Endodermal cell (in vitro differentiated cells): Measurements from ENCODE around the gene TLE4. TPM values are rescaled to one million over a fixed set of nuclear protein-coding genes. Genes with fewer than 3 reads are reported as not detected.

Source experiments
- DNase-seq: peaks from one replicate; pipeline ENCODE4 v3.0.0-alpha.2; 2017
- H3K27ac ChIP-seq: 2 replicates; pipeline ENCODE4 v1.5.1; 2013; ENCODE audit warnings: mild to moderate bottlenecking, low read depth, low read length, moderate library complexity
- H3K27me3 ChIP-seq: 2 replicates; pipeline ENCODE4 v1.6.1; 2013; ENCODE audit warnings: mild to moderate bottlenecking, low read length, moderate library complexity; ENCODE audit not compliant: insufficient read depth, control insufficient read depth, poor library complexity, severe bottlenecking
- H3K36me3 ChIP-seq: 2 replicates; pipeline ENCODE4 v1.7.0; 2013; ENCODE audit warnings: mild to moderate bottlenecking, low read length, moderate library complexity; ENCODE audit not compliant: control insufficient read depth, insufficient read depth
- H3K4me1 ChIP-seq: one replicate; pipeline ENCODE4 v1.7.0; 2013; ENCODE audit warnings: low read length; ENCODE audit not compliant: control insufficient read depth, insufficient read depth
- H3K4me3 ChIP-seq: 2 replicates; pipeline ENCODE4 v1.5.1; 2013; ENCODE audit warnings: mild to moderate bottlenecking, low read length, moderate library complexity
- H3K9ac ChIP-seq: 2 replicates; pipeline ENCODE4 v1.6.1; 2013; ENCODE audit warnings: mild to moderate bottlenecking, low read length, moderate library complexity; ENCODE audit not compliant: poor library complexity, severe bottlenecking; ENCODE audit errors: extremely low read depth
- H3K9me3 ChIP-seq: 2 replicates; pipeline ENCODE4 v1.6.1; 2013; ENCODE audit warnings: mild to moderate bottlenecking, low read length, moderate library complexity; ENCODE audit not compliant: control insufficient read depth
- H3K27ac Mint-ChIP-seq: 2 replicates; pipeline ENCODE4 v1.8.0; 2020; ENCODE audit warnings: mixed read lengths
- H3K27me3 Mint-ChIP-seq: 2 replicates; pipeline ENCODE4 v1.8.0; 2021; ENCODE audit warnings: mild to moderate bottlenecking, mixed read lengths; ENCODE audit not compliant: insufficient read depth
- H3K36me3 Mint-ChIP-seq: 2 replicates; pipeline ENCODE4 v1.8.0; 2020; ENCODE audit warnings: low read depth, mixed read lengths
- H3K4me1 Mint-ChIP-seq: 2 replicates; pipeline ENCODE4 v1.8.0; 2020; ENCODE audit warnings: mixed read lengths
- H3K4me3 Mint-ChIP-seq: 2 replicates; pipeline ENCODE4 v1.8.0; 2020; ENCODE audit warnings: mild to moderate bottlenecking, moderate library complexity, mixed read lengths
- H3K9me3 Mint-ChIP-seq: 2 replicates; pipeline ENCODE4 v1.8.0; 2020; ENCODE audit warnings: mild to moderate bottlenecking, mixed read lengths
- CTCF ChIP-seq: fragments of 200-600 bp; sonication (generic); conservative IDR thresholded peaks from 2 replicates; pipeline ENCODE4 v1.5.0; 2021; ENCODE audit warnings: antibody characterized with exemption, mild to moderate bottlenecking
- WGBS, 2 experiments: methylation state at CpG; one replicate each; pipeline versions ENCODE4 v1.1.5 to v1.1.7; 2013; ENCODE audit warnings: missing lambda C conversion rate in 2 of 2, mixed read lengths in 1 of 2; ENCODE audit not compliant: insufficient coverage in 1 of 2, insufficient read length in 1 of 2; 5-methylcytosine and 5-hydroxymethylcytosine counted together
- total RNA-seq, 2 donors: library from RNA; stranded (reverse); fragmentation: NEBNext Ultra II Directional in 1 of 2; extraction: Animal tissue kit (Norgen Biotek cat#: 25700) in 1 of 2; gene quantifications; 2 replicates in 1 of 2; 3 replicates in 1 of 2; pipeline ENCODE4 v1.2.1, GENCODE V29; 2021

TLE4 gene
- total RNA-seq, 2 donors from 2014 or later = 16.7 to 25.5 TPM

- H3K9me3 ChIP-seq = no peaks in the 10 kb centered on the region
- Mint-ChIP-seq H3K4me3 (no peak overlapping the region), H3K9me3 (no peaks in the 10 kb centered on the region), H3K36me3 (no peaks in the 10 kb centered on the region), H3K4me1 (peaks cover 6% of the 10 kb centered on the region), H3K27me3 (no peaks in the 10 kb centered on the region), H3K27ac (no peak overlapping the region)
- H3K9ac ChIP-seq = no peak overlapping the region
- no peak overlapping the region for H3K4me3 ChIP-seq
- no peaks in the 10 kb centered on the region for H3K4me1 ChIP-seq
- H3K36me3 ChIP-seq = no peaks in the 10 kb centered on the region
- H3K27ac ChIP-seq = no peak overlapping the region
- no peak for DNase-seq
- no peak for TF ChIP-seq CTCF
- H3K27me3 ChIP-seq = no peaks in the 10 kb centered on the region
Measured at GRCh38 chr9:79621916-79622575, 50.3 kb downstream of the TLE4 start.

DNA sequence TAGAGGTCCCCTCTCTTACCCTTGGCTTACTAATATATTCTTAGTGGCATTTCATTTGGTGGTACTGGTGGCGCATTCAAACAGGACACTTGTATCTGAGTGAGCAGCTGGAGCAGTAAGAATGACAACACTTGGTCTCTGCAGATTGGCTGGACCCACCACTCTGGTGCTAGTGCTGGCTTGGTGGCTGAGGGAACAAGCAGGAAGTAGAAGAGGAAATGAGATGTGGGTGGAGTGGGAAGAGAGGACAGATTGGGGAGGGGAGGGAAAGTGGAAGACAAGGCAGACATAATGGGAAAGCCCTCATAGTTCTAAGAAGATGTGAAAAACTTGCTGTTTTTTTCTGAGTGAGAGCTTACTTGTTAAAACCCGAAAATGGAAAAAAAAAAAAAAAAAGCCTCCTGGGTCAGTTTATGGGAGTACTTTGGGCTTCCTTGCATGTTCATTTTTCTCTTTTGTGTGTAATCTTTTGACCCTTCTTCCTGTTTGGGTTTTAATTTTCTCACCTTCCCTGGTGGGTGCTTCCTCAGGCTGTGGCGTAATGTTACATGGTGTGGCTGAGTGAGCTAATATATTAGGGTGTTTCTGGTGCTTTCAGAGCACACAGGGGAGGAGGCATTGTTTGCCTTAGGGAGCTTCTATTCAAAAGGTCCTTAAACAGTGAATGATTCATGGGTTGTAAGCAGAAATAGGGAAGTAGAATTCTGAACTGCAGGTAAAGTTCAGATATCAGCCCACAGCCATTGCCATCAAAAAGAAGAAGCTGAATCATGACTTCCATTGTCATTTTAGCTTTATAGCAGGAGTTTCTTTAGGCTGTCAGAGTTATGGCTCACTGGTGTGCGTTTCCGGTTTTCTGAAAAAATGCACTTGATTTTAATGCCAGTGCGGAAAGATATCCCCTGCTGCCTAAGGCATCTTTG, 52.3 kb downstream of the TLE4 start:
- DNase-seq = no peak
- no peaks in the 10 kb centered on the region for H3K27me3 Mint-ChIP-seq
- Histone ChIP-seq H3K27ac (no peak overlapping the region), H3K4me1 (no peaks in the 10 kb centered on the region), H3K9me3 (no peaks in the 10 kb centered on the region), H3K4me3 (no peak overlapping the region), H3K9ac (no peak overlapping the region), H3K27me3 (no peaks in the 10 kb centered on the region), H3K36me3 (no peaks in the 10 kb centered on the region)
- H3K9me3 Mint-ChIP-seq = no peaks in the 10 kb centered on the region
- TF ChIP-seq CTCF = no peak
- H3K27ac Mint-ChIP-seq = no peak overlapping the region
- no peak overlapping the region for H3K4me3 Mint-ChIP-seq
- 93 to 100% methylated on average over 3 to 6 of the region's 6 CpGs for WGBS, 2 experiments
- no peaks in the 10 kb centered on the region for H3K36me3 Mint-ChIP-seq
- H3K4me1 Mint-ChIP-seq = peaks cover 8% of the 10 kb centered on the region

- no peak for DNase-seq
- no peaks in the 10 kb centered on the region for H3K4me1 ChIP-seq
- H3K36me3 ChIP-seq = no peaks in the 10 kb centered on the region
- WGBS, 2 experiments = 93% methylated on average over 2 of the region's 2 CpGs; no CpG with 5 or more reads in 1 of the 2 experiments
- no peak overlapping the region for H3K27ac ChIP-seq
- Mint-ChIP-seq H3K4me3 (no peak overlapping the region), H3K27ac (no peak overlapping the region), H3K9me3 (no peaks in the 10 kb centered on the region), H3K36me3 (no peaks in the 10 kb centered on the region), H3K27me3 (no peaks in the 10 kb centered on the region), H3K4me1 (peaks cover 14% of the 10 kb centered on the region)
- TF ChIP-seq CTCF = no peak
- H3K4me3 ChIP-seq = no peak overlapping the region
- H3K9ac ChIP-seq = no peak overlapping the region
- no peaks in the 10 kb centered on the region for H3K9me3 ChIP-seq
- no peaks in the 10 kb centered on the region for H3K27me3 ChIP-seq
Measured at GRCh38 chr9:79629721-79630120, 58.0 kb downstream of the TLE4 start.
